HL-60 (cell line): Measurements from ENCODE around the gene DDX59.

Experiments
- GABPA ChIP-seq: IDR thresholded peaks from 2 replicates; pipeline ENCODE4 v1.6.1; 2012; ENCODE audit warnings: low read depth
- POLR2AphosphoS5 ChIP-seq: IDR thresholded peaks from 2 replicates; pipeline ENCODE4 v1.6.1; 2012; ENCODE audit warnings: low read depth
- TF ChIP-seq, protein P1 (sequence below): IDR thresholded peaks from one replicate; pipeline ENCODE4 v1.5.1; 2011; ENCODE audit warnings: low read length, control low read depth, inconsistent platforms; ENCODE audit not compliant: insufficient read depth
- TF ChIP-seq, protein P2 (sequence below): IDR thresholded peaks from 2 replicates; pipeline ENCODE4 v1.6.1; 2012; ENCODE audit warnings: low read depth; ENCODE audit not compliant: insufficient replicate concordance

DNA sequence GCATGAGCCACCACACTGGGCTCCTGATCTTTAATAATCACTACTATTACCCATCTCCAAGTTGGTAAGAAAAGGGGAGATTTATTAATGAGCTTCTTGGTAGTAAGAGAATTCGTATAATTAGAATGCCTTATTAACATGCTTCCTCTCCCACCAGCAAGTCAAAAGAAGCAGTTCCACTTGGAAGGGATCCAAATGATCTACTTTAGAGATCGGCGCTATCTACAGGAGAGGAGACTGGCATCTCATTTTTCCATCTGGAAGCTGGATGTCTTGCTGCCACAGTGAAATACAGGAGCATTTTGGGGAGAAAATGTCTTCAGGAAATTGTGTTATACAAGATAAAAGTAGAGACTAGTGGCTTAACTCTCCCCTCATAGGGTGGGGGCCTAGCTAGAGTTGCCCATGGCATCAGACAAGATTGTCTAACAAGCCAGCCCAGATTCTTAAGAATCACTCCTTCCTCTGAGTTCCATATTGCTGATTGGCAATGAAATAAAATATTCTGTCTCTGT, 35.3 kb upstream of the DDX59 start:
- TF ChIP-seq, protein P1, sequence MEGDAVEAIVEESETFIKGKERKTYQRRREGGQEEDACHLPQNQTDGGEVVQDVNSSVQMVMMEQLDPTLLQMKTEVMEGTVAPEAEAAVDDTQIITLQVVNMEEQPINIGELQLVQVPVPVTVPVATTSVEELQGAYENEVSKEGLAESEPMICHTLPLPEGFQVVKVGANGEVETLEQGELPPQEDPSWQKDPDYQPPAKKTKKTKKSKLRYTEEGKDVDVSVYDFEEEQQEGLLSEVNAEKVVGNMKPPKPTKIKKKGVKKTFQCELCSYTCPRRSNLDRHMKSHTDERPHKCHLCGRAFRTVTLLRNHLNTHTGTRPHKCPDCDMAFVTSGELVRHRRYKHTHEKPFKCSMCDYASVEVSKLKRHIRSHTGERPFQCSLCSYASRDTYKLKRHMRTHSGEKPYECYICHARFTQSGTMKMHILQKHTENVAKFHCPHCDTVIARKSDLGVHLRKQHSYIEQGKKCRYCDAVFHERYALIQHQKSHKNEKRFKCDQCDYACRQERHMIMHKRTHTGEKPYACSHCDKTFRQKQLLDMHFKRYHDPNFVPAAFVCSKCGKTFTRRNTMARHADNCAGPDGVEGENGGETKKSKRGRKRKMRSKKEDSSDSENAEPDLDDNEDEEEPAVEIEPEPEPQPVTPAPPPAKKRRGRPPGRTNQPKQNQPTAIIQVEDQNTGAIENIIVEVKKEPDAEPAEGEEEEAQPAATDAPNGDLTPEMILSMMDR = no peak
- TF ChIP-seq POLR2AphosphoS5 (no peak), GABPA (no peak)
- TF ChIP-seq, protein P2, sequence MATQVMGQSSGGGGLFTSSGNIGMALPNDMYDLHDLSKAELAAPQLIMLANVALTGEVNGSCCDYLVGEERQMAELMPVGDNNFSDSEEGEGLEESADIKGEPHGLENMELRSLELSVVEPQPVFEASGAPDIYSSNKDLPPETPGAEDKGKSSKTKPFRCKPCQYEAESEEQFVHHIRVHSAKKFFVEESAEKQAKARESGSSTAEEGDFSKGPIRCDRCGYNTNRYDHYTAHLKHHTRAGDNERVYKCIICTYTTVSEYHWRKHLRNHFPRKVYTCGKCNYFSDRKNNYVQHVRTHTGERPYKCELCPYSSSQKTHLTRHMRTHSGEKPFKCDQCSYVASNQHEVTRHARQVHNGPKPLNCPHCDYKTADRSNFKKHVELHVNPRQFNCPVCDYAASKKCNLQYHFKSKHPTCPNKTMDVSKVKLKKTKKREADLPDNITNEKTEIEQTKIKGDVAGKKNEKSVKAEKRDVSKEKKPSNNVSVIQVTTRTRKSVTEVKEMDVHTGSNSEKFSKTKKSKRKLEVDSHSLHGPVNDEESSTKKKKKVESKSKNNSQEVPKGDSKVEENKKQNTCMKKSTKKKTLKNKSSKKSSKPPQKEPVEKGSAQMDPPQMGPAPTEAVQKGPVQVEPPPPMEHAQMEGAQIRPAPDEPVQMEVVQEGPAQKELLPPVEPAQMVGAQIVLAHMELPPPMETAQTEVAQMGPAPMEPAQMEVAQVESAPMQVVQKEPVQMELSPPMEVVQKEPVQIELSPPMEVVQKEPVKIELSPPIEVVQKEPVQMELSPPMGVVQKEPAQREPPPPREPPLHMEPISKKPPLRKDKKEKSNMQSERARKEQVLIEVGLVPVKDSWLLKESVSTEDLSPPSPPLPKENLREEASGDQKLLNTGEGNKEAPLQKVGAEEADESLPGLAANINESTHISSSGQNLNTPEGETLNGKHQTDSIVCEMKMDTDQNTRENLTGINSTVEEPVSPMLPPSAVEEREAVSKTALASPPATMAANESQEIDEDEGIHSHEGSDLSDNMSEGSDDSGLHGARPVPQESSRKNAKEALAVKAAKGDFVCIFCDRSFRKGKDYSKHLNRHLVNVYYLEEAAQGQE = no peak
